H54 (cell line): ENCODE data around the gene MADD.

Experiments used
- DNase-seq: peaks from one replicate; pipeline ENCODE4 v3.0.0; 2011; ENCODE audit warnings: low spot score, mixed read lengths; ENCODE audit not compliant: insufficient read length
- FAIRE-seq: peaks from 3 replicates; lab custom pipeline; 2011; peaks lifted over from hg19 to GRCh38; lab: Jason Lieb, UNC
- POLR2A ChIP-seq: IDR thresholded peaks from 2 replicates; pipeline ENCODE4 v1.6.1; 2011; ENCODE audit warnings: low read depth, mild to moderate bottlenecking, low read length

MADD gene

GRCh38 chr11:47259232-47259977, 10.5 kb upstream of the MADD start:
- no peak for TF ChIP-seq POLR2A
- no peak for FAIRE-seq
- DNase-seq: peak; percentile 62

- FAIRE-seq (no peak), DNase-seq (no peak)
- TF ChIP-seq POLR2A: no peak
These were observed 9.6 kb upstream of the MADD start for GRCh38 chr11:47260366-47260765.

GRCh38 chr11:47261291-47261800, 8.6 kb upstream of the MADD start:
- FAIRE-seq (no peak), DNase-seq (no peak)
- no peak for TF ChIP-seq POLR2A

- no peak for DNase-seq
- FAIRE-seq: no peak
- no peak for TF ChIP-seq POLR2A
These were observed 5.8 kb upstream of the MADD start for GRCh38 chr11:47264119-47264518.

GRCh38 chr11:47264521-47264920, 5.4 kb upstream of the MADD start:
- DNase-seq (no peak), FAIRE-seq (no peak)
- TF ChIP-seq POLR2A: no peak

GRCh38 chr11:47267876-47268275, 2.1 kb upstream of the MADD start:
- FAIRE-seq: no peak
- no peak for TF ChIP-seq POLR2A
- DNase-seq: no peak

GRCh38 chr11:47268448-47269001, 1.4 kb upstream of the MADD start:
- DNase-seq: no peak
- peak; percentile 24; the same call in 1 of the 2 replicates for TF ChIP-seq POLR2A
- FAIRE-seq: no peak

- peak; percentile 21; the same call in 1 of the 2 replicates for TF ChIP-seq POLR2A
- FAIRE-seq: no peak
- DNase-seq: peak; percentile 94
These were observed 718 bp upstream of the MADD start for GRCh38 chr11:47269002-47269828.

- FAIRE-seq (no peak), DNase-seq (peak; percentile 40)
- TF ChIP-seq POLR2A: no peak
These were observed 668 bp downstream of the MADD start for GRCh38 chr11:47270331-47271271.

- DNase-seq (no peak), FAIRE-seq (no peak)
- no peak for TF ChIP-seq POLR2A
These were observed 1.4 kb downstream of the MADD start for GRCh38 chr11:47271328-47271727.

- no peak for FAIRE-seq
- DNase-seq: no peak
- TF ChIP-seq POLR2A: no peak
These were observed 2.2 kb downstream of the MADD start for GRCh38 chr11:47271961-47272661.

GRCh38 chr11:47272706-47273105, 2.8 kb downstream of the MADD start:
- TF ChIP-seq POLR2A: no peak
- FAIRE-seq: no peak
- DNase-seq: peak; percentile 38
